Naive thymus-derived CD8-positive, alpha-beta T cell (primary cell): ENCODE data around the gene SBK2. TPM values are rescaled to one million over a fixed set of nuclear protein-coding genes. Genes with fewer than 3 reads are reported as not detected.
"Not testable (repeated sequence)": the region's sequence is repeated elsewhere in the genome, so short reads cannot be mapped to it uniquely, and the experiment has no call there.

ENCODE experiments used
- ATAC-seq, 2 donors: fragments of 150-1000 bp; cut with Tn5 transposase in 1 of 2; sonication (Bioruptor Pico), chemical (Tn5 transposase) in 1 of 2; 1 replicate in 1 of 2; 2 replicates in 1 of 2; pipeline ENCODE4 v1.10.0; 2021; ENCODE audit warnings: mild to moderate bottlenecking in 2 of 2, moderate library complexity in 2 of 2
- POLR2A ChIA-PET: fragments of 350-600 bp; sonication (Branson Sonifier 250); formaldehyde crosslinking; loops from one replicate; lab custom pipeline; 2021; ENCODE audit warnings: antibody characterized with exemption; lab: Charles Lee
- DNase-seq, 10 donors: peaks; one replicate each; pipeline versions ENCODE4 v3.0.0 to v3.0.0-alpha.2; 2020 to 2022
- H3K27ac Mint-ChIP-seq, 10 donors: one replicate each; pipeline ENCODE4 v1.8.0; 2020 to 2022; ENCODE audit warnings: mild to moderate bottlenecking in 10 of 10, mixed read lengths in 10 of 10, moderate library complexity in 4 of 10, inconsistent platforms in 1 of 10
- H3K27me3 Mint-ChIP-seq, 5 donors: one replicate each; pipeline ENCODE4 v1.8.0; 2021 to 2022; ENCODE audit warnings: mixed read lengths in 5 of 5
- H3K36me3 Mint-ChIP-seq, 3 donors: one replicate each; pipeline ENCODE4 v1.8.0; 2020 to 2022; ENCODE audit warnings: mixed read lengths in 3 of 3, mild to moderate bottlenecking in 2 of 3, inconsistent platforms in 1 of 3
- H3K4me1 Mint-ChIP-seq, 4 donors: one replicate each; pipeline ENCODE4 v1.8.0; 2021 to 2022; ENCODE audit warnings: mixed read lengths in 4 of 4
- H3K4me3 Mint-ChIP-seq, 10 donors: one replicate each; pipeline ENCODE4 v1.8.0; 2020 to 2022; ENCODE audit warnings: mild to moderate bottlenecking in 10 of 10, mixed read lengths in 10 of 10, moderate library complexity in 6 of 10, inconsistent platforms in 1 of 10
- H3K9me3 Mint-ChIP-seq, 9 donors: one replicate each; pipeline ENCODE4 v1.8.0; 2020 to 2022; ENCODE audit warnings: mixed read lengths in 9 of 9, mild to moderate bottlenecking in 3 of 9, inconsistent platforms in 1 of 9, moderate library complexity in 1 of 9
- polyA plus RNA-seq, 3 donors: library from polyadenylated mRNA; unstranded; fragments of 300-500 nt; fragmentation: Illumina TruSeq; gene quantifications; one replicate each; pipeline ENCODE4 v1.2.3, GENCODE V29; 2021
- total RNA-seq, 8 experiments: library from RNA in 2 of 8; stranded (reverse) in 2 of 8; gene quantifications; one replicate each; pipeline ENCODE4 v1.2.3 and lab custom pipeline; 2021 to 2026

The SBK2 gene
- total and polyA plus RNA-seq, 5 experiments from 2014 or later: not detected

GRCh38 chr19:55578761-55579747 is 42.1 kb upstream of the SBK2 start:
- H3K27me3 Mint-ChIP-seq: no peaks in the 10 kb centered on the region
- POLR2A ChIA-PET: interaction anchor here (0.9 kb wide), 1 partner anchor 20 kb away, joined by 3 read pairs; the partner anchor contains the start of gene FIZ1
- H3K4me3 Mint-ChIP-seq: peak overlapping the region; percentile 82 to 95 (median 87)
- H3K36me3 Mint-ChIP-seq: peaks cover 3 to 16% (median 12%) of the 10 kb centered on the region in 3 donors
- ATAC-seq (no peak), DNase-seq (peak in 1 of 10 donors; percentile 19)
- H3K9me3 Mint-ChIP-seq: peaks cover 0 to 8% (median 0%) of the 10 kb centered on the region in 9 donors
- peaks cover 13 to 23% (median 21%) of the 10 kb centered on the region in 4 donors for H3K4me1 Mint-ChIP-seq
- H3K27ac Mint-ChIP-seq: peak overlapping the region in 8 of 10 donors; percentile 88 to 96 (median 90)

GRCh38 chr19:55578031-55578760 is 41.3 kb upstream of the SBK2 start:
- ATAC-seq: no peak
- peaks cover 13 to 23% (median 21%) of the 10 kb centered on the region in 4 donors for H3K4me1 Mint-ChIP-seq
- no peak overlapping the region for H3K4me3 Mint-ChIP-seq
- no peak for DNase-seq
- H3K27me3 Mint-ChIP-seq: no peaks in the 10 kb centered on the region
- POLR2A ChIA-PET: interaction anchor here (0.9 kb wide), 1 partner anchor 21 kb away, joined by 3 read pairs; the partner anchor contains the start of gene FIZ1
- peaks cover 3 to 16% (median 12%) of the 10 kb centered on the region in 3 donors for H3K36me3 Mint-ChIP-seq
- no peak overlapping the region for H3K27ac Mint-ChIP-seq
- H3K9me3 Mint-ChIP-seq: peaks cover 0 to 9% (median 0%) of the 10 kb centered on the region in 9 donors

- Mint-ChIP-seq H3K4me1 (peaks cover 10 to 18% (median 17%) of the 10 kb centered on the region in 4 donors), H3K4me3 (peak overlapping the region in 6 of 10 donors; percentile 3 to 71 (median 62)), H3K36me3 (peaks cover 3 to 16% (median 12%) of the 10 kb centered on the region in 3 donors), H3K27ac (peak overlapping the region in 2 of 10 donors; percentile 33 to 50), H3K27me3 (no peaks in the 10 kb centered on the region), H3K9me3 (peaks cover 0 to 9% (median 0%) of the 10 kb centered on the region in 9 donors)
- ATAC-seq (no peak), DNase-seq (no peak)
- POLR2A ChIA-PET: interaction anchor here (0.6 to 0.8 kb wide), 3 partner anchors 7 to 66 kb away, joined by 3 to 5 read pairs (median 3); no protein-coding TSS in a partner anchor
These were observed 39.8 kb upstream of the SBK2 start for GRCh38 chr19:55576746-55577145.

GRCh38 chr19:55573929-55574328 is 37.0 kb upstream of the SBK2 start:
- peaks cover 3 to 10% (median 9%) of the 10 kb centered on the region in 3 donors for H3K36me3 Mint-ChIP-seq
- DNase-seq, H3K9me3 Mint-ChIP-seq, ATAC-seq, H3K27me3 Mint-ChIP-seq, H3K4me3 Mint-ChIP-seq, H3K4me1 Mint-ChIP-seq, H3K27ac Mint-ChIP-seq: not testable (repeated sequence)
- POLR2A ChIA-PET: interaction anchor here (0.7 to 1.8 kb wide), 4 partner anchors 12 to 304 kb away, joined by 3 to 4 read pairs (median 3); no protein-coding TSS in a partner anchor

- POLR2A ChIA-PET: interaction anchor here (0.7 kb wide), 1 partner anchor 7 kb away, joined by 5 read pairs; no protein-coding TSS in a partner anchor
- not testable (repeated sequence) for H3K36me3 Mint-ChIP-seq, ATAC-seq, H3K4me1 Mint-ChIP-seq, H3K9me3 Mint-ChIP-seq, H3K4me3 Mint-ChIP-seq, DNase-seq, H3K27ac Mint-ChIP-seq
- H3K27me3 Mint-ChIP-seq: peaks cover 5 to 13% (median 6%) of the 10 kb centered on the region in 5 donors
These were observed 32.5 kb upstream of the SBK2 start for GRCh38 chr19:55569477-55569876.

- Mint-ChIP-seq H3K4me3 (no peak overlapping the region), H3K27ac (no peak overlapping the region), H3K27me3 (peaks cover 5 to 13% (median 10%) of the 10 kb centered on the region in 5 donors), H3K9me3 (no peaks in the 10 kb centered on the region), H3K4me1 (no peaks in the 10 kb centered on the region), H3K36me3 (no peaks in the 10 kb centered on the region)
- no peak for ATAC-seq
- DNase-seq: no peak
- POLR2A ChIA-PET: no interaction called here
These were observed 30.9 kb upstream of the SBK2 start for GRCh38 chr19:55567708-55568328.

- Mint-ChIP-seq H3K27me3 (peaks cover 5 to 13% (median 10%) of the 10 kb centered on the region in 5 donors), H3K36me3 (no peaks in the 10 kb centered on the region), H3K4me1 (no peaks in the 10 kb centered on the region), H3K27ac (no peak overlapping the region), H3K9me3 (no peaks in the 10 kb centered on the region), H3K4me3 (no peak overlapping the region)
- DNase-seq (no peak), ATAC-seq (no peak)
- POLR2A ChIA-PET: interaction anchor here (1.4 kb wide), 1 partner anchor 13 kb away, joined by 3 read pairs; the partner anchor contains the start of gene ZNF579
These were observed 29.9 kb upstream of the SBK2 start for GRCh38 chr19:55566823-55567222.

- ATAC-seq (no peak), DNase-seq (no peak)
- Mint-ChIP-seq H3K27me3 (peaks cover 9 to 16% (median 10%) of the 10 kb centered on the region in 5 donors), H3K36me3 (no peaks in the 10 kb centered on the region), H3K4me1 (no peaks in the 10 kb centered on the region), H3K4me3 (no peak overlapping the region), H3K27ac (no peak overlapping the region), H3K9me3 (no peaks in the 10 kb centered on the region)
- POLR2A ChIA-PET: no interaction called here
These were observed 26.3 kb upstream of the SBK2 start for GRCh38 chr19:55563261-55563690.

GRCh38 chr19:55559684-55560083 is 22.8 kb upstream of the SBK2 start:
- H3K36me3 Mint-ChIP-seq: no peaks in the 10 kb centered on the region
- H3K27ac Mint-ChIP-seq: no peak overlapping the region
- H3K9me3 Mint-ChIP-seq: no peaks in the 10 kb centered on the region
- POLR2A ChIA-PET: no interaction called here
- H3K27me3 Mint-ChIP-seq: peaks cover 3 to 13% (median 4%) of the 10 kb centered on the region in 5 donors
- ATAC-seq: no peak
- no peak overlapping the region for H3K4me3 Mint-ChIP-seq
- H3K4me1 Mint-ChIP-seq: no peaks in the 10 kb centered on the region
- no peak for DNase-seq

GRCh38 chr19:55554741-55555152 is 17.8 kb upstream of the SBK2 start:
- Mint-ChIP-seq H3K27me3 (peaks cover 0 to 21% (median 4%) of the 10 kb centered on the region in 5 donors), H3K36me3 (no peaks in the 10 kb centered on the region), H3K4me3 (no peak overlapping the region), H3K9me3 (no peaks in the 10 kb centered on the region), H3K4me1 (no peaks in the 10 kb centered on the region), H3K27ac (peak overlapping the region in 1 of 10 donors; percentile 33)
- ATAC-seq (no peak), DNase-seq (no peak)
- POLR2A ChIA-PET: no interaction called here

GRCh38 chr19:55554302-55554701 is 17.4 kb upstream of the SBK2 start:
- H3K27ac Mint-ChIP-seq: no peak overlapping the region
- H3K4me3 Mint-ChIP-seq: no peak overlapping the region
- peaks cover under 1 to 22% (median 4%) of the 10 kb centered on the region in 5 donors for H3K27me3 Mint-ChIP-seq
- no peaks in the 10 kb centered on the region for H3K36me3 Mint-ChIP-seq
- H3K9me3 Mint-ChIP-seq: no peaks in the 10 kb centered on the region
- H3K4me1 Mint-ChIP-seq: no peaks in the 10 kb centered on the region
- DNase-seq (no peak), ATAC-seq (no peak)
- POLR2A ChIA-PET: no interaction called here
